Measurements from ENCODE around the gene TMEM270.

GRCh38 chr7:73876361-73876760 is 15.4 kb downstream of the TMEM270 start:
- TF ChIP-seq EGR1 (IDR thresholded peaks at IDR 0.05; ENCODE audit: borderline replicate concordance in 1 of 2, low read depth in 2 of 2, low read length in 2 of 2) (no peak), ZBTB33 (IDR thresholded peaks at IDR 0.05) (no peak), CBFB (IDR thresholded peaks at IDR 0.05; ENCODE audit: low read depth) (no peak), NFYA (IDR thresholded peaks at IDR 0.05; ENCODE audit: borderline replicate concordance, low read depth, low read length) (no peak), POLR2AphosphoS5 (IDR thresholded peaks at IDR 0.05; ENCODE audit: low read length) (no peak)
